Hepatocyte (in vitro differentiated cells): Measurements from ENCODE around the gene MCL1.

Experiments used
- EZH2 ChIP-seq: fragments of 200-600 bp; sonication (generic); IDR thresholded peaks from 2 replicates; pipeline ENCODE4 v1.6.1; 2016; ENCODE audit warnings: antibody characterized with exemption, mild to moderate bottlenecking, borderline replicate concordance
- EZH2phosphoT487 ChIP-seq: fragments of 200-600 bp; sonication (generic); IDR thresholded peaks from one replicate; pipeline ENCODE4 v1.6.1; 2018; ENCODE audit warnings: antibody characterized with exemption, mild to moderate bottlenecking, low read depth, moderate library complexity; ENCODE audit not compliant: unreplicated experiment, severe bottlenecking
- TF ChIP-seq, protein P1 (sequence below): fragments of 200-600 bp; sonication (generic); IDR thresholded peaks from 2 replicates; pipeline ENCODE4 v1.5.1; 2016; ENCODE audit warnings: antibody characterized with exemption, mild to moderate bottlenecking; ENCODE audit not compliant: poor library complexity

DNA sequence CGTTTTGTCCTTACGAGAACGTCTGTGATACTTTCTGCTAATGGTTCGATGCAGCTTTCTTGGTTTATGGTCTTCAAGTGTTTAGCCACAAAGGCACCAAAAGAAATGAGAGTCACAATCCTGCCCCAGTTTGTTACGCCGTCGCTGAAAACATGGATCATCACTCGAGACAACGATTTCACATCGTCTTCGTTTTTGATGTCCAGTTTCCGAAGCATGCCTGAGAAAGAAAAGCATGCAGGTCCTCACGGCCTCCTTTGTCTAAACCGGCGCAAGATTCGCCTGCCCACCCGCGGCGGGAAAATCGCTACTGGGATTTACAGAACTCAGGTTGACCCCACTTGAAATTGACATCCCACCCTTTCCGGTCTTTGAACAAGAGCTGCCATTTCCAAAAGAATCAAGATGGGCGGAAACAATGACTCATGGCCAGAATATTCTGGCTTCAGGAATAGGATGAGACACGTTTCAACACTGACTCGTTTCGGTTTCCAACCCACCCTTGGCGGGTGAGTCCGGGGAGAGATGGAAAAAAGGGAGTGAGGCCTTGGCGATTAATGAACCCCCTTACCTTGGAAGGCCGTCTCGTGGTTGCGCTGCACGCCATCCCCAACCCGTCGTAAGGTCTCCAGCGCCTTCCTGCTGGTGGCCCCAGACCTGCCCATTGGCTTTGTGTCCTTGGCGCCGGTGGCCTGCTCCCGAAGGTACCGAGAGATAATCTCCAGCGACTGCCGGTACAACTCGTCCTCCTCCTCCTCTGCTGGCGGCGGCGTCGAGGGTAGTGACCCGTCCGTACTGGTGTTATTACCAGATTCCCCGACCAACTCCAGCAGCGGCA lies 919 bp downstream of the MCL1 start:
- TF ChIP-seq, protein P1, sequence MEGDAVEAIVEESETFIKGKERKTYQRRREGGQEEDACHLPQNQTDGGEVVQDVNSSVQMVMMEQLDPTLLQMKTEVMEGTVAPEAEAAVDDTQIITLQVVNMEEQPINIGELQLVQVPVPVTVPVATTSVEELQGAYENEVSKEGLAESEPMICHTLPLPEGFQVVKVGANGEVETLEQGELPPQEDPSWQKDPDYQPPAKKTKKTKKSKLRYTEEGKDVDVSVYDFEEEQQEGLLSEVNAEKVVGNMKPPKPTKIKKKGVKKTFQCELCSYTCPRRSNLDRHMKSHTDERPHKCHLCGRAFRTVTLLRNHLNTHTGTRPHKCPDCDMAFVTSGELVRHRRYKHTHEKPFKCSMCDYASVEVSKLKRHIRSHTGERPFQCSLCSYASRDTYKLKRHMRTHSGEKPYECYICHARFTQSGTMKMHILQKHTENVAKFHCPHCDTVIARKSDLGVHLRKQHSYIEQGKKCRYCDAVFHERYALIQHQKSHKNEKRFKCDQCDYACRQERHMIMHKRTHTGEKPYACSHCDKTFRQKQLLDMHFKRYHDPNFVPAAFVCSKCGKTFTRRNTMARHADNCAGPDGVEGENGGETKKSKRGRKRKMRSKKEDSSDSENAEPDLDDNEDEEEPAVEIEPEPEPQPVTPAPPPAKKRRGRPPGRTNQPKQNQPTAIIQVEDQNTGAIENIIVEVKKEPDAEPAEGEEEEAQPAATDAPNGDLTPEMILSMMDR = no peak
- TF ChIP-seq EZH2 (no peak), EZH2phosphoT487 (no peak)
